ENCODE data around the gene SUPT3H. TPM values are rescaled to one million over a fixed set of nuclear protein-coding genes. Genes with fewer than 3 reads are reported as not detected.

Gene SUPT3H
- total RNA-seq, 1 experiment from 2014 or later = 12.7 TPM

- intact Hi-C loops (cut with micrococcal nuclease) = no loop called here
- TF ChIP-seq CTCF (IDR thresholded peaks at IDR 0.05; ENCODE audit: unreplicated experiment) = no peak
- Mint-ChIP-seq H3K4me3 (ENCODE audit: unreplicated experiment) (no peak overlapping the region), H3K36me3 (ENCODE audit: insufficient read depth, unreplicated experiment) (no peaks in the 10 kb centered on the region), H3K27me3 (ENCODE audit: insufficient read depth, unreplicated experiment) (no peaks in the 10 kb centered on the region), H3K27ac (ENCODE audit: low read depth, unreplicated experiment) (no peak overlapping the region), H3K4me1 (ENCODE audit: insufficient read depth, unreplicated experiment) (no peaks in the 10 kb centered on the region), H3K9me3 (ENCODE audit: unreplicated experiment) (no peaks in the 10 kb centered on the region)
- ChIA-PET CTCF (no interaction called here), POLR2A (interaction anchor here (0.6 kb wide), 1 partner anchor 29 kb away, joined by 3 read pairs; no protein-coding TSS in a partner anchor)
- no peak for DNase-seq (ENCODE audit: unreplicated experiment)
- BruUV-seq (replicated peaks) = no TSS peak
These were observed 569.6 kb downstream of the SUPT3H start for GRCh38 chr6:44808148-44808547.

- no peaks in the 10 kb centered on the region for H3K27me3 Mint-ChIP-seq (ENCODE audit: insufficient read depth, unreplicated experiment)
- no peaks in the 10 kb centered on the region for H3K9me3 Mint-ChIP-seq (ENCODE audit: unreplicated experiment)
- no peaks in the 10 kb centered on the region for H3K36me3 Mint-ChIP-seq (ENCODE audit: insufficient read depth, unreplicated experiment)
- ChIA-PET POLR2A (no interaction called here), CTCF (no interaction called here)
- no TSS peak for BruUV-seq (replicated peaks)
- no peak for TF ChIP-seq CTCF (IDR thresholded peaks at IDR 0.05; ENCODE audit: unreplicated experiment)
- H3K4me3 Mint-ChIP-seq (ENCODE audit: unreplicated experiment) = no peak overlapping the region
- H3K27ac Mint-ChIP-seq (ENCODE audit: low read depth, unreplicated experiment) = no peak overlapping the region
- H3K4me1 Mint-ChIP-seq (ENCODE audit: insufficient read depth, unreplicated experiment) = no peaks in the 10 kb centered on the region
- intact Hi-C loops (cut with micrococcal nuclease) = no loop called here
- DNase-seq (ENCODE audit: unreplicated experiment) = no peak
These were observed 571.1 kb downstream of the SUPT3H start for GRCh38 chr6:44806656-44807055.

GRCh38 chr6:44805238-44805846 lies 572.4 kb downstream of the SUPT3H start:
- POLR2A ChIA-PET = no interaction called here
- CTCF ChIA-PET = interaction anchor here (0.6 kb wide), 2 partner anchors 164 to 740 kb away, joined by 3 read pairs; no protein-coding TSS in a partner anchor
- DNase-seq (ENCODE audit: unreplicated experiment) = no peak
- intact Hi-C loops (cut with micrococcal nuclease) = no loop called here
- H3K9me3 Mint-ChIP-seq (ENCODE audit: unreplicated experiment) = no peaks in the 10 kb centered on the region
- H3K4me3 Mint-ChIP-seq (ENCODE audit: unreplicated experiment) = no peak overlapping the region
- H3K27me3 Mint-ChIP-seq (ENCODE audit: insufficient read depth, unreplicated experiment) = no peaks in the 10 kb centered on the region
- no peak for TF ChIP-seq CTCF (IDR thresholded peaks at IDR 0.05; ENCODE audit: unreplicated experiment)
- no peak overlapping the region for H3K27ac Mint-ChIP-seq (ENCODE audit: low read depth, unreplicated experiment)
- no TSS peak for BruUV-seq (replicated peaks)
- no peaks in the 10 kb centered on the region for H3K4me1 Mint-ChIP-seq (ENCODE audit: insufficient read depth, unreplicated experiment)
- no peaks in the 10 kb centered on the region for H3K36me3 Mint-ChIP-seq (ENCODE audit: insufficient read depth, unreplicated experiment)

- no peak for DNase-seq (ENCODE audit: unreplicated experiment)
- Mint-ChIP-seq H3K4me1 (ENCODE audit: insufficient read depth, unreplicated experiment) (no peaks in the 10 kb centered on the region), H3K9me3 (ENCODE audit: unreplicated experiment) (no peaks in the 10 kb centered on the region), H3K27ac (ENCODE audit: low read depth, unreplicated experiment) (no peak overlapping the region), H3K4me3 (ENCODE audit: unreplicated experiment) (no peak overlapping the region), H3K36me3 (ENCODE audit: insufficient read depth, unreplicated experiment) (no peaks in the 10 kb centered on the region), H3K27me3 (ENCODE audit: insufficient read depth, unreplicated experiment) (no peaks in the 10 kb centered on the region)
- BruUV-seq (replicated peaks) = no TSS peak
- intact Hi-C loops (cut with micrococcal nuclease) = no loop called here
- CTCF ChIA-PET = no interaction called here
- POLR2A ChIA-PET = no interaction called here
- TF ChIP-seq CTCF (IDR thresholded peaks at IDR 0.05; ENCODE audit: unreplicated experiment) = no peak
These were observed 573.1 kb downstream of the SUPT3H start for GRCh38 chr6:44804546-44805159.

All from MCF 10A (cell line).